ENCODE results near the gene PNPLA7.

DNA sequence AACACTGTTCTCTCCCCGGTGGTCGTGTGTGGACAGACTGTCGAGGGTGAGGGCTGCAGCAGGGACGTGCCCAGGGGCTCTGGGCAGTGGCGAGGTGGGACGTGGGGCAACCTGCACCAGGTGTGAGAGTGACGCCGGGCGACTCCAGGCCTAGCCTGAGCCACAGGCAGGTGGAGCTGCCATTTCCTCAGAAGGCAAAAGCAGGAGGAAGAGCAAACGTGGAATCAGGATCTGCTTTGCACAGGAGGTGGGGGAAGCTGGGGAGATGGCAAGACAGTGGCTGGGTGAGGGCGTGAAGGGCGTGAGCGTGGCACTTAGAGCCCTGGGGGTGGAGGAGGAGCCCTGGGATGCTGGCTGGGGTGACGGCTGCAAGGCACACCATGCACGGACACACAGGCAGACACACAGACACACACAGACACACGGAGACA, 51.5 kb downstream of the PNPLA7 start:
- TF ChIP-seq, protein P1, sequence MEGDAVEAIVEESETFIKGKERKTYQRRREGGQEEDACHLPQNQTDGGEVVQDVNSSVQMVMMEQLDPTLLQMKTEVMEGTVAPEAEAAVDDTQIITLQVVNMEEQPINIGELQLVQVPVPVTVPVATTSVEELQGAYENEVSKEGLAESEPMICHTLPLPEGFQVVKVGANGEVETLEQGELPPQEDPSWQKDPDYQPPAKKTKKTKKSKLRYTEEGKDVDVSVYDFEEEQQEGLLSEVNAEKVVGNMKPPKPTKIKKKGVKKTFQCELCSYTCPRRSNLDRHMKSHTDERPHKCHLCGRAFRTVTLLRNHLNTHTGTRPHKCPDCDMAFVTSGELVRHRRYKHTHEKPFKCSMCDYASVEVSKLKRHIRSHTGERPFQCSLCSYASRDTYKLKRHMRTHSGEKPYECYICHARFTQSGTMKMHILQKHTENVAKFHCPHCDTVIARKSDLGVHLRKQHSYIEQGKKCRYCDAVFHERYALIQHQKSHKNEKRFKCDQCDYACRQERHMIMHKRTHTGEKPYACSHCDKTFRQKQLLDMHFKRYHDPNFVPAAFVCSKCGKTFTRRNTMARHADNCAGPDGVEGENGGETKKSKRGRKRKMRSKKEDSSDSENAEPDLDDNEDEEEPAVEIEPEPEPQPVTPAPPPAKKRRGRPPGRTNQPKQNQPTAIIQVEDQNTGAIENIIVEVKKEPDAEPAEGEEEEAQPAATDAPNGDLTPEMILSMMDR (conservative IDR thresholded peaks at IDR 0.05; ENCODE audit: low read depth, low read length), result no peak
- no peak for TF ChIP-seq EZH2 (IDR thresholded peaks at IDR 0.05; ENCODE audit: borderline replicate concordance, low read depth, low read length, poor library complexity, severe bottlenecking)
